Measurements from ENCODE around the gene SMG6.
"Not testable (repeated sequence)": the region's sequence is repeated elsewhere in the genome, so short reads cannot be mapped to it uniquely, and the experiment has no call there.

SMG6 gene

GRCh38 chr17:2259769-2260536, 43.6 kb downstream of the SMG6 start:
- DNase-seq = peak; percentile 87

DNA sequence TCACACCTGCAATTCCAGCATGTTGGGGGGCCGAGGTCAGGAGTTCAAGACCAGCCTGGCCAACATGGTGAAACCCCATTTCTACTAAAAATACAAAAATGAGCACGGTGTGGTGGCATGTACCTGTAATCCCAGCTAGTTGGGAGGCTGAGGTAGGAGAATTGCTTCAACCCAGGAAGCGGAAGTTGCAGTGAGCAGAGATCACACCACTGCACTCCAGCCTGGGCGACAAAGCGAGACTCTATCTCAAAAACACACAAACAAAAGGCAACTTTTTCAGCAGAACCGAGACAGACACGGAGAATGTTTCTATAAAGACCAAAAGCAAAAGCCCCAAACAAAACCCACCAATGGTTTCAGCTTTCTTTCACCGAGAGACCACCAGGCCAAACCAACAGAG, 44.8 kb downstream of the SMG6 start:
- DNase-seq = not testable (repeated sequence)

DNA sequence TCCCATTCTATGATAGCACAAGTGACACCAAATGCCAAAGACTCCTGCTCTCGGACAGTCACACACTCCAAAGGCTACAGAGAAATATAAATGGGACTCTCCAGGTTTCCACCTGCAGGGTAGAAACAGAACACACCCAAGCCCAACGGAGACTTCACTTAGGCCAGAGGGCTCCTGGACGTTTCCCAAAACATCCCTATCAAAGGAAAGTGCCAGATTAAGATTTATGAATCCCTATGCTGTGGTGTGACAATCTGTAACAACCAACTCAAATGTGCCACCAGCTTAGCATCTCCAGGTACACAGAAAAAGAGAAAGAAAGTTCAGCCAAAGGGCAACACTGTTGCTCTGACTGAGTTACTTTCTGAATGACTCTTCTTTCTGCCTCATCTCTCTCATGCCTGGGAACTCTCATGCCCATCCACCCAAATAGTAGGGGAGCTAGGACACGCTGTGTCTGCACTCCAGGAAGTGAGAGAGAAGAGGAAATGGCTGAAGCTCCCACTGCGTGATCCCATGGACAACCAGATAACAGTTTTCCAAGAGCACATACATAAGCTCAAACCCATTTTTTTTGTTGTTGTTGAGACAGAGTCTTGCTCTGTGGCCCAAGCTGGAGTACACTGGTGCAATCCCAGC, 49.7 kb downstream of the SMG6 start:
- peak; percentile 50 for DNase-seq

GRCh38 chr17:2253362-2253761, 50.2 kb downstream of the SMG6 start:
- peak; percentile 36 for DNase-seq

DNA sequence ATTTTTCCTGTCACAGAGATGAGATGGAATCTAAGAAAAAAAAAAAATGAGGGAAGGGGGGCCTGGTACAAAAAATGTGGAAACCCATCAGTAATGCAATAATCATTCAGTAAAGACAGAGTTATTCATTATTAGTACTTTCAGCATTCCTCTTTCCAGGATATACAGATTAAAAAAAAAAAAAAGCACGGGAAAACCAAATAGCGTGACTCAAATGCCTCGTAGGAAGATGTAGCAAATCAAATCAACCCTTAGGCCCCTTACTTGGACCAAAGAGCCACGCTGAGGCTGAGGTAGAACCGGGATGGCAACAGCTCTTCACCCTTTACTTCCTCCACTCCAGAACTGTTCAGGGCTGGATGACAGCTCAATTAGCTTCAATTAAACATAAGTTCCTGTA, 52.5 kb downstream of the SMG6 start:
- DNase-seq = no peak

DNA sequence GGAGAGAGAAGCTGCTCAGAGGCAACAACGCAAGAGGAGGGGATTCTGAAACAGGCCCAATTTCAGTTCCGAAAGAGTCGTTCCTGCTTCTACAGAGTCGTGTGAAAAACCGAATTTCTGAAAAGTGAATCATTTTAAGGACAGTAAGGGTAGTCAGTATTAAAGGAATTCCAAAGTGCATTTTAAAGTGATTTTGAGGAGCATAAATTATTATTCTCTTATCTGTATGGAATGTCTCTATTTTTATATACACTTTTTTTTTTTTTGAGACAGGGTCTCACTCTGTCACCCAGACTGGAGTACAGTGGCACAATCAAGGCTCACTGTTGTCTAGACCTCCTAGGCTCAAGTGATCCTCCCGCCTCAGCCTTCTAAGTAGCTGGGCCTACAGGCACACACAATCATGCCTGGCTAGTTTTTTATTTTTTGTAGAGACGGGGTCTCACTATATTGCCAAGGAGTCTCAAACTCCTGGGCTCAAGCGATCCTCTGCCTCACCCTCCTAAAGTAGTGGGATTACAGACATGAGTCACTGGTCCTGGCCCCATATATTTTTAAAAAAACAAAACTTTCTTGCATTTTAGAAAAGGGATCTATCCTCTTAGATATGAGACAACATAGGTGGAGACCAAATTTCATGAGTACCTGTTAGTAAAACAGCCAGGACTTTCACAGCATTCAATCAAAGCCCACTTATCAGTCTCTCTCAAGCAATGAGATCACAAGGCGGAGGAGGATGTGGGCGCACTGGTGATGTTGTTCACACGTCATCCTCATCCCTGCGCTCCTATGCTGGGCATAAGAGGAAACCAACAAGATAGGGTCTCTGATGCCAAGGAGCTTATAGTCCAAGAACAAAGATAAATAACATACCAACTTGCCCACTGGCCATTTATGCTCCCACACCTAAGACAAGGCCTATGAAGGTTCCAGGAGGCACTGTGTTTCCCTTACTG, 53.2 kb downstream of the SMG6 start:
- DNase-seq = peak; percentile 48

DNA sequence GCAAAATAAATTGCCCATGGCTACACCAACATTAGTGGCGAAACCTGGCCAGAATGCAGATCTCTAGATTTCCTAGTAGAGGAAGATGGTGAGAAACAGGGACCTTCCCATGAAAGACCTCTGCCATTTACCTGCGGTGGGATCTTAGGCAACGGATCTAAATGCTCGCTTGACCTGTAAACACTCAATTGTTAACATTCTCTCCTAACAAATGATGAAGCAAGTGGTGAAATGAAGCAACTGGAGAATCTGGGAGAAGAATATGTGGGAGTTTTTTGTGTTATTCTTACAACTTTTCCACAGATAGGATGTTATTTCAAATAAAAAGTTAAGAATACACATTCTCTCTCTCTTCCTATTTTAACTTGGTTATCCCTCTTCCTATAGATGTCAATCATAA, 56.6 kb downstream of the SMG6 start:
- no peak for DNase-seq

DNA sequence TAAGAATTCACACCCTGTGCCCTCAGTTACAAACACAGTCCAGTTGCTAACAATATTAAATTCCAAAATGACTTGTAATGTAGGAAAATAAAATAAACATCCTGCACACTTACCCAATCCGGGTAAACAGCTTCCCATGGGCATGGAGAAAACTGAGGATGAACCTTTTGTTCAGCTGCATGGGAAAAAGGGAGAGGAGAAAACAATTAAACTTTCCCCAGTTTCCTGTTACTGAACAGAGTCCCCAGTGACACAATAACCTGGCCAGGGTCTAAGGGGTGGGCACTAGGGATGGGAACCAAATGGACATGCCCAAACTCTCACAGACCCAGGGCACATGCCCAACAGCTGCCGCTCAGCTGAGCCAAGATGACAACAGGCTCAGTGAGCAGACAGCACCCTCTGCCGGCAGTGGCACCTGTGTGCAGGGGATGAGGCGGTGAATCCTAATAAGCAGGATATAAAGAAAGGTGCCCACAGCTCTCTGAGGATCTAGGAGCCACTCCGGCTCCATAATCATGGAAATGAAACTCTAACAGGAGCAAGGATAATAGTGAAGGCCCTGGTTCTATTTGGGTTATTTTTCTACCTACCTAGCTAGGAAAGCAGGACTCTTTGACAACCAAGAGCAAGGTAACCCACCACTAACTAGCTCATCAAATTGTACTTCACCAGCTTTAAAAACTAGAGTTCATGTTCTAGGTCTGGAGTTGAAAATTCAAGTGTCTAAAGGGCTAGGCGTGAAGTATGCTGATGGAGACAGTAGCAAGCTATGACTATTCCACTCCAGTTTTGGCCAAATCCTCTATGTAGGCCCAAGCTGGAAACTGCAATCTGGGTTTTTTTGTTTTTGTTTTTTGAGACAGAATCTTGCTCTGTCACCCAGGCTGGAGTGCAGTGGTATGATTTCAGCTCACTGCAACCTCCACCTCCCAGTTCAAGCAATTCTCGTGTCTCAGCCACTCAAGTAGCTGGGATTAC, 58.8 kb downstream of the SMG6 start:
- peak; percentile 90 for DNase-seq

DNA sequence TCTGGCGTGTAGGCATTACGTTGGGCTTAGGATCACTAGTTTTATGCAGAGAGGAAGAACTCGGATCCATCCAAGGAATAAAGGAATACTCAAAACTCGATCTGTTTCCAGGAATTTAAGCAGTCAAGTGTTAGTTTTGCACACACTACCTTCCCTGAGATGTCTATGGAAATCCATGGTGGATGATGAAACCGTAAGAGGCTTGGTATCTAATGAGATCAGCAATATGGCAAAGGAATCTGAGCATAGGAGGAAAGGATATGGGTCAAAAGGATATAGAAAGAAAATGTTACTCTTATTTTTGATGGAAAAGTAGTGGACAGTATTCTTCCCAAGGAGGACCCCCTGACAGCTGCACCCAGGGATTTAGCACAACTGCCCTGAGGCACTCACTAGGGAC, 59.6 kb downstream of the SMG6 start:
- no peak for DNase-seq

DNA sequence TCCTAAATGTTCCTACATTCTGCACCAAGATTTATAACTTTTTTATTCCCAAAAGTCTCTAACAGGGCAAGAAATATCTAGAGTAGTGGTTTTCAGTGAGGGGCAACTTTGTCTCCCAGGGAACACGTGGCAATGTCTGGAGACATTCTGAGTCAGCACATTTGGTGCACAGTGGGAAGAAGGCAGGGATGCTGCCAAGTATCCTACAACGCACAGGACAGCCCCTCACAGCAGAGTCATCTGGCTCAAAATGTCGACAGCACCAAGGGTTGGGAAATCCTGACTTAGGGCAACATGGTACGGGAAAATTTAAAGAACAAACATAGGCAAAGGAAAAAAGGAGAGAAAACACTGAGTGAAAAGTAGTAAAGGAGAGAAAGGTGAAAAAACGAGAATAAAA, 61.8 kb downstream of the SMG6 start:
- no peak for DNase-seq

GRCh38 chr17:2240541-2240940, 63.0 kb downstream of the SMG6 start:
- DNase-seq = no peak

DNA sequence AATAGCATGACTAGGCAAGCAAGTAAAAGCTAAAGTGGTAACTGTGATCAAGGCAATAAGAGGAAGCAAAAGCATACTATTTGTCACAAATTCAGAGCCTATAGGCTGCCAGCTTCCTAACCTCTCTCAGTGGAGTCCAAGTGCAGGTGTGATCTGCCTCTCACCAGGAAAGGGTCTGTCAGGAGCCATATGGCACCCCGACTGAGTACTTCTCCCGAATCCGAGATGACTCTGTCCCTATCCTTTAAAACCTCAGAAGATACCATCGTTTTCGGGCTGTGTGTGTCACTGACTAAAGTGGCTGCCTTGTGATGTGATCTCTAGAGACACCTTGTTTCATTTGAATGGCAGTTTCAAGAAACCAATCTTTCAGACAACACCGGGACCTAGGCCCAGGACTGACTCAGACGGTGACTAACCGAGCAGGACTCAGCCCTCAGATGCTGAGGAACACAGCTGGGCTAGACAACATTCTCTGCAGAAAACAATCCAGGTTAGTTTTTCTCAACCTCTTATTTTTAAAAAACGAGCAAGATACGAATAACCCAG, 63.6 kb downstream of the SMG6 start:
- DNase-seq = peak; percentile 73

DNA sequence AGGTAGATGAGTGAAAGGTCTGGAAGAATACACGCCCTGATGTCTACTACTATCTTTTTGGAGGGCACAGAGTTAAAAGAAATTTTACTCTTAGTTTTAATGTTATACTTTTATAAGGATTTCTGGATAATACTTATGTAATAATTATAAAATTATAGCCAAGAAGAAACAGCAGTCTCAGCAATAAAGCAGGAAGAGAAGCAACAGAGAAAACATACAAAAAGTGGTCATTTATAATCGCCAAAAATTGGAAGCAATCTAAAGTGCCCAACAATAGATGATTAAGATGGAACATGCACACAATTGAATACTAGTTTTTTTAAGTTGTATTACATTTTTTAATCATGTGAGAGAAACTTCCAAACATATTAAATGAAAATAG, 64.4 kb downstream of the SMG6 start:
- no peak for DNase-seq

DNA sequence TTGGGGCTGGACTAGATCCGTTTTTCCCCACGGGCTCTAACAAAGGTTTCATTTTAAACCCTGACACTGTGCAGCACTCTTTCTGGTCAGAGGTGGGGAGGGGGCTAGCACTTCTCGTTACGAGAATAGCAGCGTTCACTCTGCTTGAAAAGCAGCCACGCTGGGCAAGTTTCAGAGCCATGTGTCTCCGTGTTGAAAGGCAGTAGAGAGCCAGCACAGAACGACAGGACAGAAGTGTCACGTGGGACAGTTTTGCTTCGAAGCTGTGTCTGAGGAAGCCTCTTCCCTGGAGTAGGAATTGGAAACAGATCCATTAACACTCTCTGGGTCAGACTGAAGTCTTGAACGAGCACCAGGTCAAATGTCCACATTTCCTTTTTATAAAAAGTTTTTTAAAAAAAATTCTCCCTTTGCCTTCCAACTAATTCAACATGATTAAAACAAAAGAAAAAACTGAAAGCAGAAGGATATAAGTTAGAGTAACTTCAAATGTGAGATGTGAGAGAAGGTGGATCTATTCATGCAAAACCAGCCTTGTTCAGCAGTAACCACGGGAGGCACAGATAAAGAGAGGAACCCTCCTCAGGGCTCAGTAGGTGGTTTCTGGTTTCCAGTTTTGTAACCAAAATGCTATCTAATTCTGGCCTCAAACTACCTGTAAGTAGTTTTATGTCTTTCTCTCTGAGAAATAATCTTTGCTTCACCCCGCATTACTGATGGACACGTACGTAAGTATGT, 65.0 kb downstream of the SMG6 start:
- DNase-seq = no peak

- no peak for DNase-seq
Measured at GRCh38 chr17:2237950-2238349, 65.6 kb downstream of the SMG6 start.

GRCh38 chr17:2237521-2237921, 66.1 kb downstream of the SMG6 start:
- DNase-seq = no peak

DNA sequence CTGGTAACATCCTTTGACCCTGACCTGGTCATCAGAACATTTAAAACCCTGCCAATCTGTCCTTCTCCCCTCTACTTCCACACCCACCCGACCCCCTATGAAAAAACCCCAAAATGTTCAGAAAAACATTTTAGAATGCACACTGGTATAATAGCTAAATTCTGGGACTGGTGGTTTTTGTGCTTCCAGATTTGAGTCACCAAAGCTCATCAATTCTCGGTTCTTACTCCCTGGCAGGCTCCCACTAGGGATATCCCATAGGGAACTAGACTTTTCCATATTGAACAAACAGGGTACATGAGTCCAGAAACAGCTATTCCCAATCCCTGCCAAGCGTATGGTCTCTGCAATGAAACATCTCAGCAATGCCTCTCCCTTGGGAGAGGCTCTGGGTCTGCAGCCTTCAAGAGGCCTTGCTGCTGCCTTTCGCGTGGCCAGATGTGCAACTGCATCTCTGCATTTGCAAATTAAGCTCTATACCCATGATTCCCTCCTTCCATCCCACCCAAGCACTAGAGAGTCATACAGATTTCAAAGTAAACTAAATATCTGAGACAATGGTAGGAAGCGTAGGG, 67.7 kb downstream of the SMG6 start:
- no peak for DNase-seq

- no peak for DNase-seq
Measured at GRCh38 chr17:2235265-2235664, 68.3 kb downstream of the SMG6 start.

DNA sequence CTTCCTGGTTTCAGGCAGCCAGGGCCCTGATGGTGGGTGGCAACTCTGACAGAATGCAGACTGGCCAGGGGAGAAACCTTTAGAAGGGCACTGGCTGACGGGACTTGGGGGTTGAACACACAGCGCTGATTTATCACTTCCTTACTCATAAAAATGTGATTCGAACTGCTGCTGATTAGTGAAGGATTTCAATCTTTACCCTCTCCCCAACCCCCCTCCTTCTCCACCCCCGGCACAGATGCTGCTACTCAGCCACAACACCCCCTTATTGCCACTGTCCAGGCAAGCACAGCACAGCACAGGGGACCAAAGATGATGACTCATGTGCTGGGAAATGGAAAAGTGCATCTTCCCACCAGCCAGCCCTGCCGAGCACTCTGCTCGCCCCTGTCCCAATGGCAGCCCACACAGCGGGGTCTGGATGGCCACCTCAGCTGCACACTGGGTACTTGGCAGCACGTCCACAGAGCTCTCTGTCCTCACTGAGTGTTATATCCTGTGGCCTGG, 70.1 kb downstream of the SMG6 start:
- no peak for DNase-seq

DNA sequence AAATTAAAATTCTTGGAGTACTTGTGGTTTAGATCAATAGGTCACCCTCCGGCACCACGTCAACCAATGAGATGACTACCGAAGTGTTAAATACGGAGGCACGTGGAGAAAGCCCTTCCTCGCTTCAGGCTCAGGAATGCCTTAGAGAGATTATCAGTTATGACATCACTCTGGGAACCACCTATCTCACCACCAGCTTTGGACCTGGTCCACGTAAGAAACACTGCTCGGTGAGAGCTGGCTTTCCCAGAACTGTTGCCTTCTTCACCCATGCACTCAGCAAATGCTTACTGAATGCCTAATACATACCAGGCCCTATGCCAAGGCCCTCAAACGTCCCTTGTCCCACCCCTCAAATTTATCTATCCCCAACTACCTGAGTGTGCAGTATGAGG, 71.3 kb downstream of the SMG6 start:
- no peak for DNase-seq

- DNase-seq = no peak
Measured at GRCh38 chr17:2230877-2231276, 72.7 kb downstream of the SMG6 start.
